WTC11 (cell line): ENCODE results near the gene RGS7. TPM values are rescaled to one million over a fixed set of nuclear protein-coding genes. Genes with fewer than 3 reads are reported as not detected.

ENCODE experiments used
- ATAC-seq: fragments of 200-7000 bp; cut with Tn5 transposase; 2 replicates; pipeline ENCODE4 v1.10.0; 2021; ENCODE audit warnings: mild to moderate bottlenecking, moderate library complexity
- CTCF ChIA-PET: fragments of 300-600 bp; sonication (Branson Sonifier 250); formaldehyde crosslinking; loops from one replicate; lab custom pipeline; 2021; ENCODE audit warnings: antibody characterized with exemption; lab: Charles Lee
- POLR2A ChIA-PET: fragments of 350-600 bp; sonication (Branson Sonifier 250); formaldehyde crosslinking; loops from one replicate; lab custom pipeline; 2021; ENCODE audit warnings: antibody characterized with exemption; lab: Charles Lee
- DNase-seq: peaks from one replicate; pipeline ENCODE4 v3.0.0; 2021; ENCODE audit warnings: low spot score
- H3K27ac Mint-ChIP-seq: 2 replicates; pipeline ENCODE4 v1.8.0; 2021; ENCODE audit warnings: mixed read lengths
- H3K27me3 Mint-ChIP-seq: 2 replicates; pipeline ENCODE4 v1.8.0; 2021; ENCODE audit warnings: low read depth, mild to moderate bottlenecking, moderate library complexity, mixed read lengths
- H3K36me3 Mint-ChIP-seq: 2 replicates; pipeline ENCODE4 v1.8.0; 2021; ENCODE audit warnings: mixed read lengths
- H3K4me1 Mint-ChIP-seq: 2 replicates; pipeline ENCODE4 v1.8.0; 2022; ENCODE audit warnings: mixed read lengths
- H3K4me3 Mint-ChIP-seq: 2 replicates; pipeline ENCODE4 v1.8.0; 2021; ENCODE audit warnings: mild to moderate bottlenecking, moderate library complexity, mixed read lengths
- H3K9me3 Mint-ChIP-seq: 2 replicates; pipeline ENCODE4 v1.8.0; 2021; ENCODE audit warnings: mixed read lengths
- ELF4 ChIP-seq: sonication (generic); formaldehyde crosslinking; IDR thresholded peaks from 2 replicates; pipeline ENCODE4 v1.8.1; 2022; ENCODE audit warnings: low read depth, mild to moderate bottlenecking, moderate library complexity, missing genetic modification reagents
- FOXJ3 ChIP-seq: sonication (generic); formaldehyde crosslinking; IDR thresholded peaks from 2 replicates; pipeline ENCODE4 v1.9.0; 2021; ENCODE audit warnings: missing genetic modification reagents, mild to moderate bottlenecking, borderline replicate concordance
- FOXK1 ChIP-seq: sonication (generic); formaldehyde crosslinking; IDR thresholded peaks from 2 replicates; pipeline ENCODE4 v1.8.0; 2022; ENCODE audit warnings: mild to moderate bottlenecking, moderate library complexity, missing genetic modification reagents
- FOXP4 ChIP-seq: sonication (generic); formaldehyde crosslinking; IDR thresholded peaks from 2 replicates; pipeline ENCODE4 v1.8.0; 2022; ENCODE audit warnings: mild to moderate bottlenecking, missing genetic modification reagents
- GTF2I ChIP-seq: fragments of 250-450 bp; sonication (Bioruptor Pico); conservative IDR thresholded peaks from 2 replicates; pipeline ENCODE4 v1.4.0; 2021; ENCODE audit warnings: mild to moderate bottlenecking
- HMGA2 ChIP-seq: fragments of 250-450 bp; sonication (Bioruptor Pico); IDR thresholded peaks from 2 replicates; pipeline ENCODE4 v1.4.0; 2021; ENCODE audit warnings: mild to moderate bottlenecking, moderate library complexity
- MXD4 ChIP-seq: fragments of 250-450 bp; sonication (Bioruptor Pico); IDR thresholded peaks from 2 replicates; pipeline ENCODE4 v1.8.0; 2021; ENCODE audit warnings: mild to moderate bottlenecking, moderate library complexity, borderline replicate concordance
- MYBL2 ChIP-seq: sonication (generic); formaldehyde crosslinking; IDR thresholded peaks from 2 replicates; pipeline ENCODE4 v1.8.1; 2023; ENCODE audit warnings: mild to moderate bottlenecking, moderate library complexity, missing genetic modification reagents
- NR1H2 ChIP-seq: sonication (generic); formaldehyde crosslinking; IDR thresholded peaks from 2 replicates; pipeline ENCODE4 v1.9.0; 2021; ENCODE audit warnings: mild to moderate bottlenecking, moderate library complexity, missing genetic modification reagents
- NR2C2 ChIP-seq: sonication (generic); formaldehyde crosslinking; IDR thresholded peaks from 2 replicates; pipeline ENCODE4 v1.8.0; 2022; ENCODE audit warnings: mild to moderate bottlenecking, missing genetic modification reagents
- RORB ChIP-seq: fragments of 250-450 bp; sonication (Bioruptor Pico); IDR thresholded peaks from 2 replicates; pipeline ENCODE4 v1.9.0; 2021; ENCODE audit warnings: mild to moderate bottlenecking
- SOX15 ChIP-seq: fragments of 250-450 bp; sonication (Bioruptor Pico); IDR thresholded peaks from 2 replicates; pipeline ENCODE4 v1.9.0; 2021; ENCODE audit warnings: mild to moderate bottlenecking
- SP1 ChIP-seq: sonication (generic); formaldehyde crosslinking; conservative IDR thresholded peaks from 2 replicates; pipeline ENCODE4 v1.8.1; 2022; ENCODE audit warnings: missing genetic modification reagents
- ZNF219 ChIP-seq: sonication (generic); formaldehyde crosslinking; IDR thresholded peaks from 2 replicates; pipeline ENCODE4 v1.8.0; 2023; ENCODE audit warnings: missing genetic modification reagents, mild to moderate bottlenecking, borderline replicate concordance
- ZNF232 ChIP-seq: sonication (generic); formaldehyde crosslinking; IDR thresholded peaks from 2 replicates; pipeline ENCODE4 v1.8.0; 2022; ENCODE audit warnings: mild to moderate bottlenecking, missing genetic modification reagents
- ZNF416 ChIP-seq: fragments of 250-450 bp; sonication (Bioruptor Pico); IDR thresholded peaks from 2 replicates; pipeline ENCODE4 v1.9.0; 2021; ENCODE audit warnings: mild to moderate bottlenecking, inconsistent platforms
- ZNF425 ChIP-seq: fragments of 250-450 bp; sonication (Bioruptor Pico); conservative IDR thresholded peaks from 2 replicates; pipeline ENCODE4 v1.9.0; 2021; ENCODE audit warnings: mild to moderate bottlenecking
- ZNF671 ChIP-seq: fragments of 250-450 bp; sonication (Bioruptor Pico); IDR thresholded peaks from 2 replicates; pipeline ENCODE4 v1.8.0; 2021; ENCODE audit warnings: mild to moderate bottlenecking
- total RNA-seq: library from RNA; stranded (reverse); gene quantifications from 3 replicates; pipeline ENCODE4 v1.2.3, GENCODE V29; 2021
- TF ChIP-seq, protein P1 (sequence below): sonication (generic); formaldehyde crosslinking; conservative IDR thresholded peaks from 2 replicates; pipeline ENCODE4 v1.8.1; 2023; ENCODE audit warnings: mild to moderate bottlenecking, low read depth, missing genetic modification reagents, moderate library complexity
- TF ChIP-seq, protein P2 (sequence below): sonication (generic); formaldehyde crosslinking; IDR thresholded peaks from 2 replicates; pipeline ENCODE4 v1.8.1; 2022; ENCODE audit warnings: low read depth, mild to moderate bottlenecking, moderate library complexity, missing genetic modification reagents, borderline replicate concordance
- TF ChIP-seq, protein P3 (sequence below): sonication (generic); formaldehyde crosslinking; conservative IDR thresholded peaks from 2 replicates; pipeline ENCODE4 v1.8.1; 2022; ENCODE audit warnings: mild to moderate bottlenecking, missing genetic modification reagents
- TF ChIP-seq, protein P4 (sequence below): sonication (generic); formaldehyde crosslinking; IDR thresholded peaks from 2 replicates; pipeline ENCODE4 v1.8.0; 2022; ENCODE audit warnings: missing genetic modification reagents

Gene RGS7
- total RNA-seq, 1 experiment from 2014 or later = 1.2 TPM

DNA sequence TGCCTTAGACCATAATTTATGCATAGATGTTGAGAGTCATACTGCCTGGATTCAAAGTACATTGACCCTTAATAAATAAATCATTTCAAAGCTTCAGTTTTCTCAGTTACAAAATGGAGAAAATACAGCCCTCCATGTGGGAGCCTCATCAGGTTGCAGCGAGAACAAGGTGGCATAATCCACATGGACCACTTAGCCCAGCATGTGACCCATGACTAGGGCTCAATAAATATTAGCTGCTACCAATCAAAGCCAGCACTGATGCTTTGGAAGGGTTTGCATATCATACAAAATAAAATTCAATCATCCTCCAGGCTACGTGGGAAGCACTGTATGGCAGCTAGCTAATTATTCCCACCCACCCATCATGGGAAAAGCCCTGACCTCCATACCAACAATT is 33.5 kb upstream of the RGS7 start (continued):
- TF ChIP-seq RORB (CRISPR knock-in tag) (no peak), SOX15 (CRISPR knock-in tag) (no peak), ZNF671 (CRISPR knock-in tag) (no peak)

DNA sequence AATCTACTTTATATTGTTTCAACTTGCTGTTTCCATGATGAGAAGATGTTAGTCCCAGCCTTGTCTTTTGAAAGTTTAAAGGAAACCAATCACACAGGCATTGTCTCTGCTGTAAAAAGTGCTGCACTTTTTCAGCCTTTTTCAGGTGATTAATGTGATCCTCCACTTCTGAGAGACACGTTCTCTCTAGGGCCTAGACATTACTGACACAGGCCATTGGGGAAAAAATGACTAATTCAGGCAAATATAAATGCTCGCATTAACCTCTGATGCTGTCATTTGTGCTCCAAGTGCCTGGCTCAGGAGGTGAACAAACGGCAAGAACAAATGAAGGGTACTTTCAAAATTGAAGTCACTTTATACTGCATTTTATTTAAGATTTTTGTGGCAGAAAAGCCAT is 32.4 kb upstream of the RGS7 start:
- no peak for TF ChIP-seq ZNF219
- TF ChIP-seq SP1 (CRISPR knock-in tag) = no peak
- TF ChIP-seq ZNF232 = no peak
- no peak for TF ChIP-seq MYBL2 (CRISPR knock-in tag)
- TF ChIP-seq GTF2I (CRISPR knock-in tag) = no peak
- no peak for TF ChIP-seq HMGA2 (CRISPR knock-in tag)
- TF ChIP-seq ZNF425 (CRISPR knock-in tag) = no peak
- TF ChIP-seq, protein P1, sequence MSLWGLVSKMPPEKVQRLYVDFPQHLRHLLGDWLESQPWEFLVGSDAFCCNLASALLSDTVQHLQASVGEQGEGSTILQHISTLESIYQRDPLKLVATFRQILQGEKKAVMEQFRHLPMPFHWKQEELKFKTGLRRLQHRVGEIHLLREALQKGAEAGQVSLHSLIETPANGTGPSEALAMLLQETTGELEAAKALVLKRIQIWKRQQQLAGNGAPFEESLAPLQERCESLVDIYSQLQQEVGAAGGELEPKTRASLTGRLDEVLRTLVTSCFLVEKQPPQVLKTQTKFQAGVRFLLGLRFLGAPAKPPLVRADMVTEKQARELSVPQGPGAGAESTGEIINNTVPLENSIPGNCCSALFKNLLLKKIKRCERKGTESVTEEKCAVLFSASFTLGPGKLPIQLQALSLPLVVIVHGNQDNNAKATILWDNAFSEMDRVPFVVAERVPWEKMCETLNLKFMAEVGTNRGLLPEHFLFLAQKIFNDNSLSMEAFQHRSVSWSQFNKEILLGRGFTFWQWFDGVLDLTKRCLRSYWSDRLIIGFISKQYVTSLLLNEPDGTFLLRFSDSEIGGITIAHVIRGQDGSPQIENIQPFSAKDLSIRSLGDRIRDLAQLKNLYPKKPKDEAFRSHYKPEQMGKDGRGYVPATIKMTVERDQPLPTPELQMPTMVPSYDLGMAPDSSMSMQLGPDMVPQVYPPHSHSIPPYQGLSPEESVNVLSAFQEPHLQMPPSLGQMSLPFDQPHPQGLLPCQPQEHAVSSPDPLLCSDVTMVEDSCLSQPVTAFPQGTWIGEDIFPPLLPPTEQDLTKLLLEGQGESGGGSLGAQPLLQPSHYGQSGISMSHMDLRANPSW = no peak
- no peak for TF ChIP-seq NR1H2
- no peak for TF ChIP-seq FOXJ3
- DNase-seq = no peak

GRCh38 chr1:241387216-241387615 is 30.2 kb upstream of the RGS7 start:
- ATAC-seq (no peak), DNase-seq (no peak)
- Mint-ChIP-seq H3K4me1 (no peaks in the 10 kb centered on the region), H3K27me3 (no peaks in the 10 kb centered on the region), H3K27ac (no peak overlapping the region), H3K36me3 (no peaks in the 10 kb centered on the region), H3K4me3 (no peak overlapping the region), H3K9me3 (peaks cover under 1% of the 10 kb centered on the region; the same call in 1 of the 2 replicates)
- ChIA-PET CTCF (no interaction called here), POLR2A (no interaction called here)
- TF ChIP-seq NR2C2 = no peak
- TF ChIP-seq, protein P2, sequence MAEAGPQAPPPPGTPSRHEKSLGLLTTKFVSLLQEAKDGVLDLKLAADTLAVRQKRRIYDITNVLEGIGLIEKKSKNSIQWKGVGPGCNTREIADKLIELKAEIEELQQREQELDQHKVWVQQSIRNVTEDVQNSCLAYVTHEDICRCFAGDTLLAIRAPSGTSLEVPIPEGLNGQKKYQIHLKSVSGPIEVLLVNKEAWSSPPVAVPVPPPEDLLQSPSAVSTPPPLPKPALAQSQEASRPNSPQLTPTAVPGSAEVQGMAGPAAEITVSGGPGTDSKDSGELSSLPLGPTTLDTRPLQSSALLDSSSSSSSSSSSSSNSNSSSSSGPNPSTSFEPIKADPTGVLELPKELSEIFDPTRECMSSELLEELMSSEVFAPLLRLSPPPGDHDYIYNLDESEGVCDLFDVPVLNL (CRISPR knock-in tag) = no peak
- TF ChIP-seq, protein P3, sequence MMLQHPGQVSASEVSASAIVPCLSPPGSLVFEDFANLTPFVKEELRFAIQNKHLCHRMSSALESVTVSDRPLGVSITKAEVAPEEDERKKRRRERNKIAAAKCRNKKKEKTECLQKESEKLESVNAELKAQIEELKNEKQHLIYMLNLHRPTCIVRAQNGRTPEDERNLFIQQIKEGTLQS (CRISPR knock-in tag) = no peak
- TF ChIP-seq ELF4 (CRISPR knock-in tag) = no peak
- no peak for TF ChIP-seq FOXK1 (CRISPR knock-in tag)
- TF ChIP-seq ZNF425 (CRISPR knock-in tag) = no peak
- TF ChIP-seq FOXP4 (CRISPR knock-in tag) = no peak
- TF ChIP-seq ZNF416 = no peak
- TF ChIP-seq, protein P4, sequence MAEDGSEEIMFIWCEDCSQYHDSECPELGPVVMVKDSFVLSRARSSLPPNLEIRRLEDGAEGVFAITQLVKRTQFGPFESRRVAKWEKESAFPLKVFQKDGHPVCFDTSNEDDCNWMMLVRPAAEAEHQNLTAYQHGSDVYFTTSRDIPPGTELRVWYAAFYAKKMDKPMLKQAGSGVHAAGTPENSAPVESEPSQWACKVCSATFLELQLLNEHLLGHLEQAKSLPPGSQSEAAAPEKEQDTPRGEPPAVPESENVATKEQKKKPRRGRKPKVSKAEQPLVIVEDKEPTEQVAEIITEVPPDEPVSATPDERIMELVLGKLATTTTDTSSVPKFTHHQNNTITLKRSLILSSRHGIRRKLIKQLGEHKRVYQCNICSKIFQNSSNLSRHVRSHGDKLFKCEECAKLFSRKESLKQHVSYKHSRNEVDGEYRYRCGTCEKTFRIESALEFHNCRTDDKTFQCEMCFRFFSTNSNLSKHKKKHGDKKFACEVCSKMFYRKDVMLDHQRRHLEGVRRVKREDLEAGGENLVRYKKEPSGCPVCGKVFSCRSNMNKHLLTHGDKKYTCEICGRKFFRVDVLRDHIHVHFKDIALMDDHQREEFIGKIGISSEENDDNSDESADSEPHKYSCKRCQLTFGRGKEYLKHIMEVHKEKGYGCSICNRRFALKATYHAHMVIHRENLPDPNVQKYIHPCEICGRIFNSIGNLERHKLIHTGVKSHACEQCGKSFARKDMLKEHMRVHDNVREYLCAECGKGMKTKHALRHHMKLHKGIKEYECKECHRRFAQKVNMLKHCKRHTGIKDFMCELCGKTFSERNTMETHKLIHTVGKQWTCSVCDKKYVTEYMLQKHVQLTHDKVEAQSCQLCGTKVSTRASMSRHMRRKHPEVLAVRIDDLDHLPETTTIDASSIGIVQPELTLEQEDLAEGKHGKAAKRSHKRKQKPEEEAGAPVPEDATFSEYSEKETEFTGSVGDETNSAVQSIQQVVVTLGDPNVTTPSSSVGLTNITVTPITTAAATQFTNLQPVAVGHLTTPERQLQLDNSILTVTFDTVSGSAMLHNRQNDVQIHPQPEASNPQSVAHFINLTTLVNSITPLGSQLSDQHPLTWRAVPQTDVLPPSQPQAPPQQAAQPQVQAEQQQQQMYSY (CRISPR knock-in tag) = no peak
- TF ChIP-seq MXD4 = no peak

More for the DNA sequence above, 32.4 kb upstream of the RGS7 start:
- Mint-ChIP-seq H3K27me3 (no peaks in the 10 kb centered on the region), H3K36me3 (no peaks in the 10 kb centered on the region), H3K4me1 (no peaks in the 10 kb centered on the region), H3K4me3 (no peak overlapping the region), H3K27ac (no peak overlapping the region), H3K9me3 (no peaks in the 10 kb centered on the region)
- no peak for ATAC-seq
- POLR2A ChIA-PET = no interaction called here
- CTCF ChIA-PET = no interaction called here
